ENCODE measurements around the gene KCNIP3. TPM values are rescaled to one million over a fixed set of nuclear protein-coding genes. Genes with fewer than 3 reads are reported as not detected.

The KCNIP3 gene
- total RNA-seq, 1 donor from 2014 or later = 0.68 TPM

DNA sequence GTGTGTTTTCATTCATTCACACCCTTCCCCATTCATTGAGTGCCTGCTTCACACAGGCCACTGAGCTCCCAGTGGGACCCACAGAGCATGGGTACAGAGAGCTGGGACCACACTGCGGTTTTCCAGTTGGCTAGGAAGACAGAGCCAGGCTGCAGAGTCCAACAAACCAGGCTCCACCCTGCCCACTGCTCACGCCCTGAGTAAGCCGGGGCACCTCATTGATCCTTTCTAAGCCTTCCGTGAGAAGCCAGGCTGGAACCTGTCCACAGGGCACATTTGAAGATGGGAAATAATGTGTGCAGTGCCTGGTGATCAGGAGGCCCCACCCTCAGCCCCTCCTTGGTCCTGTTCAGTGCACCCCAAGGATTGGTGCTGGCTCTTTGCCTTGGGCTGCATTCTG is 13.5 kb downstream of the KCNIP3 start:
- H3K4me1 ChIP-seq (ENCODE audit: insufficient read depth, low read length) = peaks cover under 1% of the 10 kb centered on the region
- peaks cover 2% of the 10 kb centered on the region for H3K4me1 Mint-ChIP-seq (ENCODE audit: low read depth, unreplicated experiment)
- no peaks in the 10 kb centered on the region for H4K20me1 ChIP-seq (ENCODE audit: insufficient read depth, low read length)
- no peaks in the 10 kb centered on the region for H3K79me2 ChIP-seq (ENCODE audit: insufficient read depth, low read length)
- H3K4me3 Mint-ChIP-seq (ENCODE audit: unreplicated experiment) = no peak overlapping the region
- no peaks in the 10 kb centered on the region for H3K27me3 ChIP-seq (ENCODE audit: insufficient read depth, low read length)
- H3K4me3 ChIP-seq (ENCODE audit: insufficient read depth, low read depth, low read length) = no peak overlapping the region
- peaks cover 48% of the 10 kb centered on the region for H3K27me3 Mint-ChIP-seq (ENCODE audit: low read depth, unreplicated experiment)
- H3K27ac Mint-ChIP-seq (ENCODE audit: unreplicated experiment) = no peak overlapping the region
- H3K36me3 Mint-ChIP-seq (ENCODE audit: low read depth, unreplicated experiment) = no peaks in the 10 kb centered on the region
- no peaks in the 10 kb centered on the region for H3K36me3 ChIP-seq (ENCODE audit: insufficient read depth, low read length)
- FAIRE-seq = no peak
- H3K27ac ChIP-seq (ENCODE audit: low read depth, low read length) = no peak overlapping the region
- H2AFZ ChIP-seq (ENCODE audit: low read depth, low read length) = no peak overlapping the region
- H3K9me3 ChIP-seq (ENCODE audit: insufficient read depth, low read depth, low read length) = no peaks in the 10 kb centered on the region
- no peaks in the 10 kb centered on the region for H3K9me3 Mint-ChIP-seq (ENCODE audit: unreplicated experiment)
- no peak overlapping the region for H3K4me2 ChIP-seq (ENCODE audit: low read length)
- DNase-seq (ENCODE audit: low read depth) = no peak
- H3K9ac ChIP-seq (ENCODE audit: low read length) = no peak overlapping the region
- TF ChIP-seq, protein P1, sequence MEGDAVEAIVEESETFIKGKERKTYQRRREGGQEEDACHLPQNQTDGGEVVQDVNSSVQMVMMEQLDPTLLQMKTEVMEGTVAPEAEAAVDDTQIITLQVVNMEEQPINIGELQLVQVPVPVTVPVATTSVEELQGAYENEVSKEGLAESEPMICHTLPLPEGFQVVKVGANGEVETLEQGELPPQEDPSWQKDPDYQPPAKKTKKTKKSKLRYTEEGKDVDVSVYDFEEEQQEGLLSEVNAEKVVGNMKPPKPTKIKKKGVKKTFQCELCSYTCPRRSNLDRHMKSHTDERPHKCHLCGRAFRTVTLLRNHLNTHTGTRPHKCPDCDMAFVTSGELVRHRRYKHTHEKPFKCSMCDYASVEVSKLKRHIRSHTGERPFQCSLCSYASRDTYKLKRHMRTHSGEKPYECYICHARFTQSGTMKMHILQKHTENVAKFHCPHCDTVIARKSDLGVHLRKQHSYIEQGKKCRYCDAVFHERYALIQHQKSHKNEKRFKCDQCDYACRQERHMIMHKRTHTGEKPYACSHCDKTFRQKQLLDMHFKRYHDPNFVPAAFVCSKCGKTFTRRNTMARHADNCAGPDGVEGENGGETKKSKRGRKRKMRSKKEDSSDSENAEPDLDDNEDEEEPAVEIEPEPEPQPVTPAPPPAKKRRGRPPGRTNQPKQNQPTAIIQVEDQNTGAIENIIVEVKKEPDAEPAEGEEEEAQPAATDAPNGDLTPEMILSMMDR (IDR thresholded peaks at IDR 0.05; ENCODE audit: insufficient read depth, low read depth, low read length) = no peak
- TF ChIP-seq EZH2 (IDR thresholded peaks at IDR 0.05; ENCODE audit: insufficient read depth, low read length) = no peak

DNA sequence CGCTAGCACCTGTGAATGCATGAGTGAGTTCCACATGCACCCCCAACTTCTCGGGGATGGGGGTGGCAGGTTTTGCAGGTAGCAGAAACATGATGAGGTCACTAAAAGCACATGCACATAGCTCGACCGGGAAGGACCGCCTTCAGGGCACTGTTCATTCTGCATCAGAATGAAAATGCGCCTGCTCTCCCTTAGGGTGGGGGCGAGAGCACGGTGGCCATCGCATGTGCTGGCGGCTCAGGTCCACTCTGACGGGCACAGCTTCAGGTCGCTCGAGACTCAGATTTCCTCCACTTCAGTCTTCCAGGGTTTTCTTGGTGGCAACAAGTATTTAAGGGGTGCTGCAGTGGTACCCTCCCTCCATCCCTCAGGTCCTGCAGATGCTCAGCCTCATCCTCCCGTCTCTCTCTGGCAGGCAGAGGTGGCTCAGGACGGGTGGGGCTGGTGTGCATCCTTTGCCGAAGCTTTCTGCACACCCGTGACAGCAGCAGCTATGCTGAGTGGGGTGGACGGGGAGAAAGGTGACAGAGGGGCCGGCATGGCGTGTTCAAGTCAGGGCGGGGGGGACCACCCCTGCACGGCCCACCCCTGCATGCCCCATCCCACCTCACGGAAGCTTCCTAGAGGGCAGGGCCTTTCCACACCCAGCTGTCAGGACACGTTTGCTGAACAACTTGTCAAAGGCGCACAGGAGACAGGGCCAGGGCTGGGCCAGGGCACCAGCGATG is 14.8 kb downstream of the KCNIP3 start:
- H3K9me3 Mint-ChIP-seq (ENCODE audit: unreplicated experiment) = no peaks in the 10 kb centered on the region
- H3K36me3 ChIP-seq (ENCODE audit: insufficient read depth, low read length) = no peaks in the 10 kb centered on the region
- DNase-seq (ENCODE audit: low read depth) (no peak), FAIRE-seq (no peak)
- no peak overlapping the region for H3K4me3 ChIP-seq (ENCODE audit: insufficient read depth, low read depth, low read length)
- no peaks in the 10 kb centered on the region for H3K36me3 Mint-ChIP-seq (ENCODE audit: low read depth, unreplicated experiment)
- no peaks in the 10 kb centered on the region for H3K79me2 ChIP-seq (ENCODE audit: insufficient read depth, low read length)
- H3K27me3 Mint-ChIP-seq (ENCODE audit: low read depth, unreplicated experiment) = peaks cover 49% of the 10 kb centered on the region
- H3K27ac Mint-ChIP-seq (ENCODE audit: unreplicated experiment) = no peak overlapping the region
- peaks cover 14% of the 10 kb centered on the region for H3K4me1 ChIP-seq (ENCODE audit: insufficient read depth, low read length)
- H3K4me3 Mint-ChIP-seq (ENCODE audit: unreplicated experiment) = no peak overlapping the region
- TF ChIP-seq, protein P1 (IDR thresholded peaks at IDR 0.05; ENCODE audit: insufficient read depth, low read depth, low read length) = no peak
- TF ChIP-seq EZH2 (IDR thresholded peaks at IDR 0.05; ENCODE audit: insufficient read depth, low read length) = no peak
- H3K27ac ChIP-seq (ENCODE audit: low read depth, low read length) = no peak overlapping the region
- H4K20me1 ChIP-seq (ENCODE audit: insufficient read depth, low read length) = peaks cover 3% of the 10 kb centered on the region
- H3K9me3 ChIP-seq (ENCODE audit: insufficient read depth, low read depth, low read length) = no peaks in the 10 kb centered on the region
- no peak overlapping the region for H3K9ac ChIP-seq (ENCODE audit: low read length)
- peaks cover 14% of the 10 kb centered on the region for H3K4me1 Mint-ChIP-seq (ENCODE audit: low read depth, unreplicated experiment)
- H3K4me2 ChIP-seq (ENCODE audit: low read length) = no peak overlapping the region
- H2AFZ ChIP-seq (ENCODE audit: low read depth, low read length) = no peak overlapping the region
- H3K27me3 ChIP-seq (ENCODE audit: insufficient read depth, low read length) = no peaks in the 10 kb centered on the region

DNA sequence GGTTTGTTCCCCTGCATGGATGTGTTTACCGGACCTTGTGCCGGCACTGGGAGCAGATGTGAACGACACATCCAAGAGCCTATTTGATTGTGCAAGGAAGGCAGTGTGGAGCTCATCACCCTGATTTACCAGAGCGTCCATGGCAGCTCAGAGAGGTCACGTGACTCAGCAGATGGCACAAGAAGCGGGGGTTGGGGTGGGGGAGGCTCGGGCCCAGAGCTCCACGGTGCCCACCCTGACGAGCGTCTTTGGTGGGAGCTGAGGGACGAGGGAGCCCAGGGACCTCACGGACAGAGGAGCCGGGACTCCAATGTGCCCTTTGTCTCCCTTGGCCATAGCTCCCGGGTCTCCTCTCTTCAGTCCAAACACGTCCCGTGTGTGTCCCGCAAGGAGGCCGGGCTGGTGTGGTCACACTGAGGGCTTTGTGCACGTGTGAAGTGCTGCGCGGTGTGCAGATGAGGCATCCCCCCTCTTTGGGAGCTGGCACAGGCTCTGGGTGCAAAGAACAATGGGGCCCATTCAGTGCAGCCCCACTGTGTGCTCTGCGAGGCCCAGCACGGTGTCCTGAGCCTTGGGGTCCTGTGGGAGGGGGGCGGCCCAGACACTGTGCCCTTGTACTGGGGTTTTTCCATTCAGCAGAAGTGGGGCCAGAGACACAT is 15.5 kb downstream of the KCNIP3 start:
- Histone ChIP-seq H4K20me1 (ENCODE audit: insufficient read depth, low read length) (peaks cover 3% of the 10 kb centered on the region), H3K9me3 (ENCODE audit: insufficient read depth, low read depth, low read length) (no peaks in the 10 kb centered on the region), H3K4me2 (ENCODE audit: low read length) (no peak overlapping the region), H3K4me1 (ENCODE audit: insufficient read depth, low read length) (peaks cover 16% of the 10 kb centered on the region), H3K4me3 (ENCODE audit: insufficient read depth, low read depth, low read length) (no peak overlapping the region), H3K79me2 (ENCODE audit: insufficient read depth, low read length) (no peaks in the 10 kb centered on the region), H3K27me3 (ENCODE audit: insufficient read depth, low read length) (no peaks in the 10 kb centered on the region), H3K9ac (ENCODE audit: low read length) (no peak overlapping the region), H2AFZ (ENCODE audit: low read depth, low read length) (no peak overlapping the region), H3K36me3 (ENCODE audit: insufficient read depth, low read length) (no peaks in the 10 kb centered on the region), H3K27ac (ENCODE audit: low read depth, low read length) (no peak overlapping the region)
- H3K4me3 Mint-ChIP-seq (ENCODE audit: unreplicated experiment) = no peak overlapping the region
- H3K9me3 Mint-ChIP-seq (ENCODE audit: unreplicated experiment) = no peaks in the 10 kb centered on the region
- H3K27ac Mint-ChIP-seq (ENCODE audit: unreplicated experiment) = no peak overlapping the region
- TF ChIP-seq EZH2 (IDR thresholded peaks at IDR 0.05; ENCODE audit: insufficient read depth, low read length) = no peak
- TF ChIP-seq, protein P1 (IDR thresholded peaks at IDR 0.05; ENCODE audit: insufficient read depth, low read depth, low read length) = no peak
- FAIRE-seq = no peak
- no peak for DNase-seq (ENCODE audit: low read depth)
- no peaks in the 10 kb centered on the region for H3K36me3 Mint-ChIP-seq (ENCODE audit: low read depth, unreplicated experiment)
- peaks cover 14% of the 10 kb centered on the region for H3K4me1 Mint-ChIP-seq (ENCODE audit: low read depth, unreplicated experiment)
- peaks cover 51% of the 10 kb centered on the region for H3K27me3 Mint-ChIP-seq (ENCODE audit: low read depth, unreplicated experiment)

All from astrocyte (in vitro differentiated cells and primary cell).